ENCODE data around the gene PTBP1. TPM values are rescaled to one million over a fixed set of nuclear protein-coding genes. Genes with fewer than 3 reads are reported as not detected.

PTBP1 gene
- total RNA-seq, 1 experiment from 2014 or later, result 680 TPM

DNA sequence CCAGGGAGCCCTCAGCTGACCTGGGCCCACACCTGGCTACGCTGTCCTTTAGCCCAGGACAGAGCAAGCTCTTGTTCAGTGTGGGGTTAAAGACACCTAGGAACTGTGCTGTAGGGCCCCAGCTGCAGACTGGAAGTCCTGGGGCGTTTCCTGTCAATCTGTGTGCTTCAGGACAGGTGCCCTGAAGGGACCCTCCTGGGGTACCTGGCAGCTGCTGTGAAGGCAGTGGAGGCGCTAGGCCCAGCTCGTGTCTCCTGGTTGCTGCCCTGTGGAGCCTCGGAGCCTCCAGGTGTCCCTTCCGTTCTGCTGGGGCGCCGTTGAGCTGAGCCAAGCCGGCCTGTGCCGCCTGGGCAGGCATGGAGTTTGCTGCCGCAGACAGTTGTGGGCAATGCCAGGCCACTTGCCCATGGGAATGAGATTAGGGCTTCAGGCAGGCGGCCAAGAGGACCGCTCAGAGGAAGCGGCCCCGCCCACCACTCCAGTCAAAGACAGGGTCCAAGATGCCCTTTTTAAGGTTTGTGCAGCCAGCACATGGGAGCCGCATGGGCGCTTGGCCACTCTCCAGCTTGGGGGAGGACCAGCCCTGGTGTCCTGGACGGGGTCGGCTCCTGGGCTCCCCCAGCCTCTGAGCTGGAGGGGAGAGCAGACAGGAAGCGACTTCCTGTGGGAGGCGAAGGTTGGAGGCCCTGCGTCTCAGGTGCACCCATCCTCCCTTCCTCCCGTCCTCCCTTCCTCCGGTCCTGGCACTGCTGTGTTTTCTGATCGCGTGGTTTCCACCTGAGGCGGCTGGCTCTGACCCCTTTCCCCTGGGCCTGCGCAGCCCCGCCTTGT is 4.0 kb downstream of the PTBP1 start:
- no peak for ATAC-seq
- Mint-ChIP-seq H3K36me3 (peaks cover 46% of the 10 kb centered on the region), H3K9me3 (no peaks in the 10 kb centered on the region), H3K4me1 (peaks cover 43% of the 10 kb centered on the region), H3K27ac (peak overlapping the region; percentile 89), H3K4me3 (peak overlapping the region; percentile 41), H3K27me3 (ENCODE audit: low read depth) (no peaks in the 10 kb centered on the region)
- TF ChIP-seq FOXP1 (CRISPR knock-in tag; IDR thresholded peaks at IDR 0.05; ENCODE audit: borderline replicate concordance) (0 out of 2 replicates have a peak, but pooled peaks have one; percentile 35), NFYB (CRISPR knock-in tag; conservative IDR thresholded peaks at IDR 0.05; ENCODE audit: low read depth) (no peak), ZNF138 (CRISPR knock-in tag; conservative IDR thresholded peaks at IDR 0.05) (no peak), EMX1 (CRISPR knock-in tag; IDR thresholded peaks at IDR 0.05) (no peak), ZNF281 (CRISPR knock-in tag; IDR thresholded peaks at IDR 0.05) (no peak)
- TF ChIP-seq, protein P1, sequence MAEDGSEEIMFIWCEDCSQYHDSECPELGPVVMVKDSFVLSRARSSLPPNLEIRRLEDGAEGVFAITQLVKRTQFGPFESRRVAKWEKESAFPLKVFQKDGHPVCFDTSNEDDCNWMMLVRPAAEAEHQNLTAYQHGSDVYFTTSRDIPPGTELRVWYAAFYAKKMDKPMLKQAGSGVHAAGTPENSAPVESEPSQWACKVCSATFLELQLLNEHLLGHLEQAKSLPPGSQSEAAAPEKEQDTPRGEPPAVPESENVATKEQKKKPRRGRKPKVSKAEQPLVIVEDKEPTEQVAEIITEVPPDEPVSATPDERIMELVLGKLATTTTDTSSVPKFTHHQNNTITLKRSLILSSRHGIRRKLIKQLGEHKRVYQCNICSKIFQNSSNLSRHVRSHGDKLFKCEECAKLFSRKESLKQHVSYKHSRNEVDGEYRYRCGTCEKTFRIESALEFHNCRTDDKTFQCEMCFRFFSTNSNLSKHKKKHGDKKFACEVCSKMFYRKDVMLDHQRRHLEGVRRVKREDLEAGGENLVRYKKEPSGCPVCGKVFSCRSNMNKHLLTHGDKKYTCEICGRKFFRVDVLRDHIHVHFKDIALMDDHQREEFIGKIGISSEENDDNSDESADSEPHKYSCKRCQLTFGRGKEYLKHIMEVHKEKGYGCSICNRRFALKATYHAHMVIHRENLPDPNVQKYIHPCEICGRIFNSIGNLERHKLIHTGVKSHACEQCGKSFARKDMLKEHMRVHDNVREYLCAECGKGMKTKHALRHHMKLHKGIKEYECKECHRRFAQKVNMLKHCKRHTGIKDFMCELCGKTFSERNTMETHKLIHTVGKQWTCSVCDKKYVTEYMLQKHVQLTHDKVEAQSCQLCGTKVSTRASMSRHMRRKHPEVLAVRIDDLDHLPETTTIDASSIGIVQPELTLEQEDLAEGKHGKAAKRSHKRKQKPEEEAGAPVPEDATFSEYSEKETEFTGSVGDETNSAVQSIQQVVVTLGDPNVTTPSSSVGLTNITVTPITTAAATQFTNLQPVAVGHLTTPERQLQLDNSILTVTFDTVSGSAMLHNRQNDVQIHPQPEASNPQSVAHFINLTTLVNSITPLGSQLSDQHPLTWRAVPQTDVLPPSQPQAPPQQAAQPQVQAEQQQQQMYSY (CRISPR knock-in tag; IDR thresholded peaks at IDR 0.05), result no peak
- ChIA-PET POLR2A (interaction anchor here (1.0 kb wide), 1 partner anchor 13 kb away, joined by 3 read pairs; no protein-coding TSS in a partner anchor), CTCF (interaction anchor here (0.6 to 0.8 kb wide), 3 partner anchors 13 to 120 kb away, joined by 3 to 4 read pairs (median 3); no protein-coding TSS in a partner anchor)
- no peak for DNase-seq (ENCODE audit: low spot score)

- H3K36me3 Mint-ChIP-seq, result peaks cover 51% of the 10 kb centered on the region
- ChIA-PET CTCF (interaction anchor here (0.5 kb wide), 1 partner anchor 49 kb away, joined by 4 read pairs; no protein-coding TSS in a partner anchor), POLR2A (interaction anchor here (0.6 to 0.9 kb wide), 2 partner anchors 8 to 145 kb away, joined by 3 to 5 read pairs; no protein-coding TSS in a partner anchor)
- H3K4me3 Mint-ChIP-seq, result peak overlapping the region; percentile 46
- no peak for ATAC-seq
- H3K4me1 Mint-ChIP-seq, result peaks cover 40% of the 10 kb centered on the region
- H3K9me3 Mint-ChIP-seq, result no peaks in the 10 kb centered on the region
- TF ChIP-seq NFATC4 (CRISPR knock-in tag; IDR thresholded peaks at IDR 0.05) (no peak), FOXP1 (CRISPR knock-in tag; IDR thresholded peaks at IDR 0.05; ENCODE audit: borderline replicate concordance) (0 out of 2 replicates have a peak, but pooled peaks have one; percentile 34)
- DNase-seq (ENCODE audit: low spot score), result no peak
- peak overlapping the region; percentile 95 for H3K27ac Mint-ChIP-seq
- no peaks in the 10 kb centered on the region for H3K27me3 Mint-ChIP-seq (ENCODE audit: low read depth)
Observed at GRCh38 chr19:801861-802497, 4.7 kb downstream of the PTBP1 start.

- Mint-ChIP-seq H3K27ac (peak overlapping the region; percentile 95), H3K4me3 (peak overlapping the region; percentile 46), H3K4me1 (peaks cover 40% of the 10 kb centered on the region), H3K9me3 (no peaks in the 10 kb centered on the region), H3K27me3 (ENCODE audit: low read depth) (no peaks in the 10 kb centered on the region), H3K36me3 (peaks cover 58% of the 10 kb centered on the region)
- ChIA-PET POLR2A (interaction anchor here (0.6 to 0.9 kb wide), 2 partner anchors 9 to 144 kb away, joined by 3 to 5 read pairs; no protein-coding TSS in a partner anchor), CTCF (interaction anchor here (0.5 kb wide), 1 partner anchor 49 kb away, joined by 4 read pairs; no protein-coding TSS in a partner anchor)
- ATAC-seq (no peak), DNase-seq (ENCODE audit: low spot score) (no peak)
- TF ChIP-seq ZNF263 (CRISPR knock-in tag; IDR thresholded peaks at IDR 0.05; ENCODE audit: low read depth) (no peak), NR1H2 (CRISPR knock-in tag; IDR thresholded peaks at IDR 0.05) (no peak), SMAD3 (CRISPR knock-in tag; IDR thresholded peaks at IDR 0.05; ENCODE audit: borderline replicate concordance) (no peak), PRRX2 (CRISPR knock-in tag; IDR thresholded peaks at IDR 0.05) (no peak), NR3C1 (CRISPR knock-in tag; conservative IDR thresholded peaks at IDR 0.05; ENCODE audit: low read depth) (no peak), AR (CRISPR knock-in tag; IDR thresholded peaks at IDR 0.05) (no peak), RORB (CRISPR knock-in tag; IDR thresholded peaks at IDR 0.05) (no peak), MXD4 (CRISPR knock-in tag; IDR thresholded peaks at IDR 0.05; ENCODE audit: borderline replicate concordance) (no peak), ZNF317 (CRISPR knock-in tag; IDR thresholded peaks at IDR 0.05; ENCODE audit: borderline replicate concordance, low read depth) (no peak), ZNF219 (CRISPR knock-in tag; IDR thresholded peaks at IDR 0.05; ENCODE audit: borderline replicate concordance) (no peak)
- TF ChIP-seq, protein P2, sequence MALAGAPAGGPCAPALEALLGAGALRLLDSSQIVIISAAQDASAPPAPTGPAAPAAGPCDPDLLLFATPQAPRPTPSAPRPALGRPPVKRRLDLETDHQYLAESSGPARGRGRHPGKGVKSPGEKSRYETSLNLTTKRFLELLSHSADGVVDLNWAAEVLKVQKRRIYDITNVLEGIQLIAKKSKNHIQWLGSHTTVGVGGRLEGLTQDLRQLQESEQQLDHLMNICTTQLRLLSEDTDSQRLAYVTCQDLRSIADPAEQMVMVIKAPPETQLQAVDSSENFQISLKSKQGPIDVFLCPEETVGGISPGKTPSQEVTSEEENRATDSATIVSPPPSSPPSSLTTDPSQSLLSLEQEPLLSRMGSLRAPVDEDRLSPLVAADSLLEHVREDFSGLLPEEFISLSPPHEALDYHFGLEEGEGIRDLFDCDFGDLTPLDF (CRISPR knock-in tag; IDR thresholded peaks at IDR 0.05), result no peak
Observed at GRCh38 chr19:802498-803098, 5.3 kb downstream of the PTBP1 start.
